ENCODE measurements around the gene TTC27. TPM values are rescaled to one million over a fixed set of nuclear protein-coding genes. Genes with fewer than 3 reads are reported as not detected.

TTC27 gene
- polyA plus RNA-seq, 4 donors, result 17.4 to 24.5 (median 20.3) TPM

DNA sequence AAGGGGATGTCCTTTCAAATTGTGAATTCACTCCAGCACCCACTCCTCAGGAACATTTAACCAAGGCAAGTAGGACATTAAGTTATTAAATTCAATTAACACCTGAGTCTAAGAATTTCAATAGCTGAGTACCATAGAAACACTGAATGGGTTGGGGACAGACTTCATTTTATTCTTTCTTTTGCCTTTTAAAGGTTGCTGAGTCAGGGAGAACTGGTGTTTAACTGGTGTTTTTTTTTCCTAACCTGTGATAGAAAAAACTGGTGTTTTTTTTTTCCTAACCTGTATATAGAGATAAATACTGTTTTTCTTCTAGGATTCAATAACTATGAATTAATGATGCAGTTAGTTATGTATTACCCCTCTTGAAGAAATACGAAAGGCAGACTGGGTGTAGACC is 38.9 kb downstream of the TTC27 start:
- DNase-seq (ENCODE audit: low read depth in 4 of 4, low spot score in 3 of 4), result no peak

DNA sequence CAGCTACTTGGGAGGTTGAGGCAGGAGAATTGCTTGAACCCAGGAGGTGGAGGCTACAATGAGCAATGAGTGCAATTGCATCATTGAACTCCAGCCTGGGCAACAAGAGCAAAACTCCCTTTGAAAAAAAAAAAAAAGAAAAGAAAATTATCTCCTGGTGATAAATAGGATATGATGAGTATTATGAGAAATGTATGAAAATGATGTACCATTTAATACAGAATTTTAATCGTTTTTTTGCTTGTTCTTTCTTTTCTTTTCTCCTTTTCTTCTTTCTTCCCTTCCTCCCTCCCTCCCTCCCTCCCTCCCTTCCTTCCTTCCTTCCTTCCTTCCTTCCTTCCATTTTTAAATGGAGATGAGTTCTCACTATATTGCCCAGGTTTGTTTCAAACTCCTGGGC is 40.4 kb downstream of the TTC27 start:
- DNase-seq (ENCODE audit: low read depth in 4 of 4, low spot score in 3 of 4), result no peak

DNA sequence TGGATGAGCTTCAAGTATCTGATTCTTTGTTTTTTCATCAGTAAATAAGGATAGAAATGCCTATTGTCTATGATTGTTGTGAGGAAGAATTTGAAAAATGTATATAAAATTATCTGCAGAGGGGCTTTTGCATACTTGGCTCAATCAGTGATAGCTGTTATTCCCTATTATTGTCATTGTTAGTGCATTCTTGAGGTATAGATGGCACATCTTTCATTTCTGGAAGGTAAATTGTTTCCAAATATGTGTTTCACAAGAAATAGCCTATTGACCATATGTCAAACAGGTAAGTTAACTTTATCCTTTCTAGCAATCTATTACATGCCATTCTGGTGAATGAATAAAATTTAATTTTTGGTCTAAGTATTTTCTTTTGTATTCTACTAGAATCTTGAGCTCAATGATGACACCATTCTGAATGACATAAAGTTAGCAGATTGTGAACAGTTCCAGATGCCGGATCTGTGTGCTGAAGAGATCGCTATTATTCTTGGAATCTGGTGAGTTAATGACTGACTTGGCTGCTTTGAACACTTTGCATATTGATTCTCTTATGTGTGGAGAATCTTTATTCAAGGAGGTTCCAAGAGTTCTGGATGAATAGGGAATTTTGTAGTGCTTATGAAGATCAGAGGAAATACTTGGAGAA is 44.2 kb downstream of the TTC27 start:
- DNase-seq (ENCODE audit: low read depth in 4 of 4, low spot score in 3 of 4), result no peak

DNA sequence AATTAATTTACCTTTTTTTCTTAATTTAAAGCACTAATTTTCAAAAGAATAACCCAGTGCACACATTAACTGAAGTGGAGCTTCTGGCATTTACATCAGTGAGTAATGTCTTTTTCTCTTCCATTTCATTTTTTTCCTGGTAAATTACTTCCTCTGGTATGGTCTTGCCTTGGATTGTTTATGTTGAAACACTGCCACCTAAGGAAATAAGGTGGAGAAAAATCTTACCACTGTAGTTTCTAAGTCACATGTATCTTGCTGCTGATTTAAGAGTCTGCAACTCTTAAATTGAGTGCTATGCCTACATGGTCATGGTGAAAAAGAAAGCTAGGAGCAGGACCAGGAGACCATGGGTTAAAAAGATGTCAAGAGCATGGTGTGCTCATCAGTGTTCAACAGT is 51.0 kb downstream of the TTC27 start:
- DNase-seq (ENCODE audit: low read depth in 4 of 4, low spot score in 3 of 4), result no peak

DNA sequence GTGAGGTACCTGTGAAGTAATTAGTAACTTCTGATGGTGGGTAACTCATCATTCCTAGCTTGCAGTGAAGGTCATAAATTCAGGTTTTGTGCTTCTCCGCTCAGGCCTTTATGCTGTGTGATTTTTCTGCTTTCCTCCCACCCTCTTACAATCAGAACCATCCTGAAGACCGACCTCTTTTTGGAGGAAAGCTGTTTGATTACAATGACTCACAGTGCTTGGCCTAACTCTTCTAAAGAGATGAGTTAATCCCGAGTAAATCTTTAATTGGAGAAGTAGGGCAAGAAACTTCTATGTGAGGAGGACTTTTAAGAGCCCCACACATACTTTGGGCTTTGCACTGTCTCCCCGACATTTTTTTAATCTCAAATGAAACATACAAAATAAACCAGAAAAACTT is 53.1 kb downstream of the TTC27 start:
- no peak for DNase-seq (ENCODE audit: low read depth in 4 of 4, low spot score in 3 of 4)

DNA sequence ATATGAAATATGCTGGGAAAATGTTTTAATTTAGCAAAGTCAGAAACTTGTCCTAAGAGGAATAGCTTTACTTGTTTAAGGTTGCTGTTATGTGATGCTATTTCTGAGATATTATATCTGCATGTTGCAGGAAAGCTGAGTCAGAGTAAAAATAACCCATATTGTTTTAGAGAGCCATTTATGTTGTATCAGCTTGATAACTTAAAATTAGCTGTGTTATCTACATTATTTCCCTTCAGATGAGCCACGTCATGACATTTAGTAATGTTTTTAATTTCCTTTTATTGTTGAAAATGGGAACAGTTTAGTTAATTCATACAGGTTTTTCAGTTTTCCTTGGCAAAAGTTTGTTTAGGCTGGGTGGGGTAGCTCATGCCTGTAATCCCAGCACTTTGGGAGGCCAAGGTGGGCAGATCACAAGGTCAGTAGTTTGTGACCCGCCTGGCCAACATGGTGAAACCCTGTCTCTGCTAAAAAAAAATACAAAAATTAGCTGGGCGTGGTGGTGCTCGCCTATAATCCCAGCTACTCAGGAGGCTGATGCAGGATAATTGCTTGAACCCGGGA is 55.8 kb downstream of the TTC27 start:
- no peak for DNase-seq (ENCODE audit: low read depth in 4 of 4, low spot score in 3 of 4)

DNA sequence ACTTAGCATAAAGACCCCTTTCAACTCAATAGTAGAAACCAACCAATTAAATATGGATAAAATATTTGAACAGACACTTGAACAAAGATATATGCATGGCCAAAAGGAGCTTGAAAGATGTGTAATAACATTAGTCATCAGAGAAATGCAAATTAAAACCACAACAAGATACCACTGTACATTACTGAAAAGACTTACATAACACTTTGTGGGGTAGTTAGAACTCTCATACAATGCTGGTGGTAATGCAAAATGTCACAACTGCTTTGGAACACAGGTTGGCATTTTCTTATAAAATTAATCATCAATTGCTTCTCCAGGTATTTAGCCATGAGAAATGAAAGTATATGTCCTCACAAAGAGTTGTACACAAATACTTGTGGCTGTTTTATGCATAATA is 60.7 kb downstream of the TTC27 start:
- no peak for DNase-seq (ENCODE audit: low read depth in 4 of 4, low spot score in 3 of 4)

DNA sequence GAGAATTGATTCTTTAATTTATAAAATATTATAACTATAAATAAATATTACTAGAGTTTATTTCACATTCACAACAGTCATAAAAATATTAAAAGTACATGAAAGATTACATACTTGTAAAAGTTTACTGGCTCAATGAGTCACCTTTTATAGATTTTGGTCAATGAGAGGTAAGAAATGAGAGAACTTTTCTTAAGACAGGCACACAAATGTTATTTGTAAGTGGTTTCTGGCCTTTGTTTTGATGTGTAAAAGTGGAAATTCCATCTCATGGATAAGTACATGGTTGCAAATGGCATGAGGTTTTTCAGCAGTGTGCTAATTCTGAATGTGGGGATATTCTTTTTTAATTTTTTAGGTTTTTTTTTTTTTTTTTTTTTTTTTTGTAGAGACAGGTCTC is 63.8 kb downstream of the TTC27 start:
- DNase-seq (ENCODE audit: low read depth in 4 of 4, low spot score in 3 of 4), result no peak

DNA sequence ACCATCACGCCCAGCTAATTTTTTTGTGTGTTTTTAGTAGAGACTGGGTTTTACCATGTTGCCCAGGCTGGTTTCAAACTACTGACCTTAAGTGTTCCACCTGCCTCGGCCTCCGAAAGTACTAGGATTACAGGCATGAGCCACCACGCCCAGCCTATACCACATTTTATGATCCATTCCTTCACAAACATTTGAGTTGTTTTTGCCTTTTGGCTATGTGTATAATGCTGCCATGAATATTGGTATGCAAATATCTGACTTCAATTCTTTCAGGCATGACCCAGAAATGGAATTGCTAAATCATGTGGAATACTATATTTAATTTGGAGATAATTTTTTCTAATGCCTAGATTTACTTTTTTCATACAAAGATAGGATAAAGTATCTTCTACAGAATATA is 68.6 kb downstream of the TTC27 start:
- DNase-seq (ENCODE audit: low read depth in 4 of 4, low spot score in 3 of 4), result no peak

DNA sequence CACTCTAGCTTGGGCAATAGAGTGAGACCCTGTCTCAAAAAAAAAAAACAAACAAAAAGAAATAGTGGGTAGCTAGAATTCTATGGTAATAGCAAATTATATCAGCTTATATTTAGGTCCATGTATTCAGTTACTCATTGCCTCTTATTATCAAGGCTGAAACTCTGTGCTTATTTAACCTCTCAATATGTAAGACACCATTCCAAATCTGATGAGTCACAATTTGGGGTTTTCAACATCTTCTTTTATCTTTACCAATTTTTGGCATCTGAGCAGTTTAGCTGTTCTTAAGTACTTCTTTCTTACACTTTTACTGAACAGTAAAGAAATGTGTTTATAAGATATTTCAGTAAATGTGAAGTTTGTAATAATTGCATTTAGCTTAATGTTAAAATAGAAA is 69.3 kb downstream of the TTC27 start:
- no peak for DNase-seq (ENCODE audit: low read depth in 4 of 4, low spot score in 3 of 4)

DNA sequence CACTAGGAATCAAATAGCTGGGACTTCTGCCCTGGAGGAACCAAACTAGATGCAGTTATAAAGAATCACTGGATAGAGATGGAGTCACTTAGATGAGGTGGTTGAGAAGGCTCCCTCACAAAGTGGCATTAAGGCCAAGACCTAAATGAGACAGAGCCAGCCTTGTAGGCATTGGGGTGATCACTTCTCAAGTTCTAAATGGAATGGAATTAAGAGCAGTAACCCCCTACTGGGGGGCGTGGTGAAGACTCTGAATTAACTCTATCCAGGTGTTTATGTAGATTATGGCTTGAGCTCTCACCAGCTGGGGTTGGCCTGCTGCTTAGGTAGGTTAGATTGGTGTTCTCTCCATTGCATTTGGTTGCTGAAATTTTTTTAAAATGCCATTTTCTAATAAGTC is 71.3 kb downstream of the TTC27 start:
- DNase-seq (ENCODE audit: low read depth in 4 of 4, low spot score in 3 of 4), result no peak

DNA sequence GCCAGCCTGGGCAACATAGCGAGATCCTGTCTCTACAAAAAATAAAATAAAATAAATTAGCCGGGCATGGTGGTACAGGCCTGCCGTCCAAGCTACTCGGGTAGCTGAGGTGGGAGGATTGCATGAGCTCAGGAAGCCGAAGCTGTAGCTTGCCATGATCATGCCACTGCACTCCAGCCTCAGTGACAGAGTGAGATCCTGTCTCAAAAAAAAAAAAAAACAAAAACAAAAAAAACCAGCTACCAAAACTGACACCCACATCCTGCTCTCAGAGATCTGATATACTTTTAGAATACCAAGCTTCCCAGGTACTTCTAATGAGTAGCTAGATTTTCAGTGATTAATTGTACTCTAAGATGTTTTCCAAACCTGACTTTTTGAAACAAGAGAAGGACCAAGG is 74.0 kb downstream of the TTC27 start:
- no peak for DNase-seq (ENCODE audit: low read depth in 4 of 4, low spot score in 3 of 4)

DNA sequence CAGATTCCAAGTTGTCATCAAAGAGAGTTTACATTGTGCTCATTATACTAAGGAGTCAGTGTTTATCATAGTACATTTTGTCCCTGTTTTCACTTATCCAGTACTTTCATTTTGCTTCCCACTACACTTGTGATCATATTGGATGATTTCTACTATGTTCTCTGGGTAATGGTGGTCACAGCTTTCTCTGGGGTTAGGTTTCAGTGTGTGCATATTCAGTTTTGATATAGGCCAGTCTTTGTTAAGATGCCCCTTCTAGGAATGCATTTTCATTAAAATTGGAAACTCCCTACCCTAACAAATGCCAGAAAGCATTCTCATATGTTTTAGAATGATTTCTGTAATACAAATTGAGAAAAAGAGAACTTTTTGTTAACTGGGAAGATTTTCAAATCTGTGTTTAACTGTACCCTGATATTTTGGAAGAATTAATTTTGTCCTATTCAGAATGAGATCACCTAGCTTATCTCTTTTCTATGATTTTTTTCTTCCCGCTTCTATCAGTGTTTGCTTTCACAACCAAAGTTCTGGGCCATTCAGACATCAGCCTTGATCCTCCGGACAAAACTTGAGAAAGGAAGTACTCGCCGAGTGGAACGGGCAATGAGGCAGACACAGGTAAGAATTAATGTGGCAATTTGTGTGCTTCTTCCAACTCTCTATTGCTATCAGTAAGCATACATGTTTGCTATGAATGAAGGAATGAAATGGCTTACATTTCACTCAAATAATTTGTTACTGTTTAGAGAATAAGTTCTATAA is 74.6 kb downstream of the TTC27 start:
- no peak for DNase-seq (ENCODE audit: low read depth in 4 of 4, low spot score in 3 of 4)

DNA sequence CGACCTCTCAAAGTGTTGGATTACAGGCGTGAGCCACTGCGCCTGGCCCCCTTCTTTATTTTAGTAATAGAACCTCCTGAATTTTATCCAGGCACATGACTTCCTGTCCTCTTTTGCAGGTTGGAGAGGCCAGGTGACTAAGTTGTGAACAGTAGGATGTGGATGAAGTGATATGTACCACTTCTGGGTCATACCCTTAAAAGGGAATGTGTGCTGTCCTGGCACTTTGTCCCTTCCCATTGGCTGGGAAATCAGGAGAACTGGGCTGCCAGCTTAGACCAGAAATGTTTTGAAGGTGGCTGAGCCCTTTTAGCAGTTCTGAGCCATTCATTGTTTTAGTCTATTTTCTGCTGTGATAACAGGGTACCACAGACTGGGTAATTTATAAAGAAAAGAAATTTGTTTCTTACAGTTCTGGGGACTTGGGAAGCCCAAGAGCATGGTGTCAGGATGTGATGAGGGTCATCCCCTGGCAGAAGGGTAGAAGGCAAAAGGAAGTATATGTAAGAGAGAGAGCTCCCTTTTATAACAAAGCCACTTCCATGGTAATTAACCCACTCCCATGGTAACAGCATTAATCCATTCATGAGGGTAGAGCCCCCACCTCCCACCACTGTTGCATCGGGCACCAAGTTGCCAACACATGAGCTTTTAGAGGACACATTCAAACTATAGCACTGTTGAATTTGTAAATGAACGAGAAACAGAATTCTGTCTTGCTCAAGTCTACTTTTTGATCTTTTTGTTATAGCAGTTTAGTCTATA is 79.1 kb downstream of the TTC27 start:
- DNase-seq (ENCODE audit: low read depth in 4 of 4, low spot score in 3 of 4), result no peak

DNA sequence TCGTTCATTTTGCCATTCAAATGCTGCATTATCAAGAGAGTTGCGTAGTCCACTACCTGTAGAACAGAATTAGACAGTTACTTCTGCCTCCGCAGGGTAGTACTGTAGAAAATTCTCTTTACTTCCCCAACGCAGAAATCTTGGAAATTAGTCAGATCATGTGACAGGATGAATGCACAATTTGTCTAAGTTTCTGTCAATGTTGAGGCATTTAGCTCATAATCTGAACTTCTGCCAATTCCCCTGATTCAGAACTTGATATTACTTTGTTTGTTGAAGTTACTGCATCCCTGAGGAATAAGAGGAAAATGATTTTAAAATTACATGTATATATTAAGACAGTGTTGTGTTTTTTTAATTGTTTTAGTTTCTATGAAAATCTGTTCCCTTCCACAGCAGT is 83.4 kb downstream of the TTC27 start:
- DNase-seq (ENCODE audit: low read depth in 4 of 4, low spot score in 3 of 4), result peak in 2 of 4 donors; percentile 5 to 6

DNA sequence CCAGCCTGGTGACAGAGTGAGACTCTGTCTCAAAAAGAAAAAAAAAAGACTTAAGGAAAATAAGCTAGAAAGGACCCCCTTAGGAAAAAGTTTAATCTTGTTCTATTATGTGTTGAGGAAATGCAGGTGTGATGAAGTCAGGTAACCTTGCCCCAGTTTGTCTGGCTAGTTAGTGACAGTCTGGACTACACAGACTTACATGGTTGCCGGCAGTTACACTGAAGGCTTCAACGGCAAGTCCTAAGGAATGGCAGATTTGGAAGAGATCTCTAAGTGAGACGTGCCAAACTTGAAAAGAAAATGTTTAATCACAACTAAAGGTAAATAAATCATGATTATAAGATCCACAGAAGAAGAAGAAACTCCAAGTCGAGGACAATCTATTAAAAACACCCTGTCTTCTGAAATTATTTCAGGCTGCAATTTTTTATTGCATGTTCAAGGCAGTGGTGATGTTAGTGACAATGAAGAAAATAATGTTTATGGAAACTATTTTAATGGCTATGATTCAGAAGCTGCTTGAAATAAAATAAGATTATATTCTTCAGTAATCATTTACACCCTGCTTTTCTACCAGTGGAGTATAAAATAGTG is 84.2 kb downstream of the TTC27 start:
- DNase-seq (ENCODE audit: low read depth in 4 of 4, low spot score in 3 of 4), result no peak

DNA sequence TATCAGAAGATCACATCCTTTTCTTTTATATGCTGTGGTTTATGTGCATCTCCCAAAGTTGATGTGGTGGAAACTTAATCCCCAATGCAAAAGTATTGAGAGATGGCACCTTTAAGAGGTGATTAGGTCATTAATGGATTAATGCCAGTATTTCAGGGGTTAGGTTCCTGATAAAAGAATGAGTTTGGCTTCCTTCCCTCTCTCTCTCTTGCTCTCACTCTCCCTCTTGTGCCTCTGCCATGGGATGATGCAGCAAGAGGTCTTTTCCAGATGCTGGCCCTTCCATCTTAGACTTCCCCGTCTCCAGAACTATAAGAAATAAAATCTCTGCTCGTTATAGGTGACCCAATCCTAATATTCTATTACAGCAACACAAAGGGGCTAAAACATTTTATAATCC is 85.0 kb downstream of the TTC27 start:
- DNase-seq (ENCODE audit: low read depth in 4 of 4, low spot score in 3 of 4), result no peak

DNA sequence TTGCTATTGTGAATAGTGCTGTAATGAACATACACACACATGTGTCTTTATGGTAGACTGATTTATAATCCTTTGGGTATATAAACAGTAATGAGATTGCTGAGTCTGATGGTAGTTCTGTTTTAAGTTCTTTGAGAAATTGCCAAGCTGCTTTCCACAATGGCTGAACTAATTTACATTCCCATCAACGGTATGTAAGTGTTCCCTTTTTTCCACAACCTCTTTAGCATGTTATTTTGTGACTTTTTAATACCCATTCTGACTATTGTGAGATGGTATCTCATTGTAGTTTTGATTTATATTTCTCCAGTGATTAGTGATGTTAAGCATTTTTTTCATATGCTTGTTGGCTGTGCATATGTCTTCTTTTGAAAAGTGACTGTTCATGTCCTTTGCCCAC is 86.7 kb downstream of the TTC27 start:
- no peak for DNase-seq (ENCODE audit: low read depth in 4 of 4, low spot score in 3 of 4)

DNA sequence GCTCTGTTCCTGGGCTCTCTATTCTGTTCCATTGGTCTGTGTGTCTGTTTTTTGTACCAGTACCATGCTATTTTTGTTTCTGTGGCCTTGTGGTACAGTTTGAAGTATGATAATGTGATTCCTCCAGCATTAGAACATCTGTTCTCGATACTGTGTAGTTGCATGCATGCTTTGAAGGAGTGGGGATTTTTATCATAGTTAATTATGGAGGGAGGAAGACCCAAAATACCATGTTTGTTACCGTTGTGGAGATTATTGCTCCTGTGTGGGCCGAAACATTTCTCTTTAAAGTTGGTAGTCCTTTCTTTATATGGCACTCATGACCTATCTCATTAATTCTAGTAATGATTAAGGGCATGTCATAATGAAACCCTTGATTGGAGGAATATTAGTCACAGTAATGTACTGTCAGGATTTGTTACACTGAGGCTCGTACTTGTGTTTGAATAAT is 87.6 kb downstream of the TTC27 start:
- no peak for DNase-seq (ENCODE audit: low read depth in 4 of 4, low spot score in 3 of 4)

DNA sequence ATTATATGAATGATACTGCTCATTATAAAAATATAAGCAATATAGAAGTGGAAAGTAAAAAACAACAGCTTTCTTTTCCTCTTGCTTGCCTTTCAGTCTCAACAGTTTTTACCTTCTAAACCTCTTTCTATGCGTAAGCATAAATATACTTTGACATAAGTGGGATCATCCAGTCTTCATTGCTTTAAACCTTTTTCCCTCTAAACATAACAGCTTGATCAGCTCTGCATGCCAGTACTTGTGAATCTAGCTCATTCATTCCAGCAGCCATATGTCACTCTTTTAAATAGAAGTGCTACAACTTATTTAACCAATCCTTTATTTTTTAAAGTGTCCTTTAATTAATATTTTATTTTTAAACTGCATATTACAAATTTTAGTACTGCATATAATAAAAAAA is 88.1 kb downstream of the TTC27 start:
- DNase-seq (ENCODE audit: low read depth in 4 of 4, low spot score in 3 of 4), result no peak

DNA sequence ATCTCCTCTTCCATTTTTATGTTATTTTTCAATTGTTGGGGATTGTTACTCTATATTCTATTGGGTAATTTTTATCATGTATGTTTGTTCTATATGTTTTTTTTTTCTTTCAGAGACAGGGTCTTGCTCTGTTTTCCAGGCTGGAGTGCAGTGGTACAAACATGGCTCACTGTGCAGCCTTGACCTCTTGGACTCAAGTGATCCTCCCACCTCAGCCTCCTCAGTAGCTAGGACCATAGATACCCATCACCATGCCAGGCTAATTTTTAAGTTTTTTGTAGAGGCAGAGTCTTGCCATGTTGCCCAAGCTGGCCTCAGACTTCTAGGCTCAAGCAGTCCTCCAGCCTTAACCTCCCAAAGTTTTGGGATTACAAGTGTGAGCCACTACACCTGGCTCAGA is 88.7 kb downstream of the TTC27 start:
- no peak for DNase-seq (ENCODE audit: low read depth in 4 of 4, low spot score in 3 of 4)

Data from left renal pelvis (tissue), 4 donors.